Inferior parietal cortex (tissue), 1 donor: Measurements from ENCODE around the gene PTPRN.
"Not testable (repeated sequence)": the region's sequence is repeated elsewhere in the genome, so short reads cannot be mapped to it uniquely, and the experiment has no call there.

Source experiments
- DNase-seq: peaks from one replicate; pipeline ENCODE4 v3.0.0-alpha.2; 2016; ENCODE audit errors: extremely low spot score

PTPRN gene

GRCh38 chr2:219287580-219288265 is 21.5 kb downstream of the PTPRN start:
- no peak for DNase-seq

- not testable (repeated sequence) for DNase-seq
Observed at GRCh38 chr2:219287116-219287440, 22.1 kb downstream of the PTPRN start.

- DNase-seq, result peak; percentile 24
Observed at GRCh38 chr2:219286436-219287115, 22.6 kb downstream of the PTPRN start.

GRCh38 chr2:219285894-219286425 is 23.2 kb downstream of the PTPRN start:
- DNase-seq, result peak; percentile 68

GRCh38 chr2:219285373-219285735 is 23.8 kb downstream of the PTPRN start:
- DNase-seq, result no peak

- no peak for DNase-seq
Observed at GRCh38 chr2:219284501-219285372, 24.5 kb downstream of the PTPRN start.

- peak; percentile 43 for DNase-seq
Observed at GRCh38 chr2:219282943-219283581, 26.1 kb downstream of the PTPRN start.

- DNase-seq, result peak; percentile 65
Observed at GRCh38 chr2:219282375-219282774, 26.8 kb downstream of the PTPRN start.

- DNase-seq, result no peak
Observed at GRCh38 chr2:219281588-219281987, 27.6 kb downstream of the PTPRN start.

GRCh38 chr2:219280651-219281050 is 28.6 kb downstream of the PTPRN start:
- DNase-seq, result no peak

- no peak for DNase-seq
Observed at GRCh38 chr2:219279916-219280516, 29.2 kb downstream of the PTPRN start.

GRCh38 chr2:219279151-219279915 is 29.9 kb downstream of the PTPRN start, which contains the start of gene DNAJB2:
DNAJB2 (plus strand) TSS chr2:219279366; CDS start chr2:219279834, 468 bp downstream.
- DNase-seq, result peak; percentile 97

- no peak for DNase-seq
Observed at GRCh38 chr2:219278655-219279150, 30.5 kb downstream of the PTPRN start.

- DNase-seq, result peak; percentile 90
Observed at GRCh38 chr2:219277703-219278654, 31.2 kb downstream of the PTPRN start.

- DNase-seq, result no peak
Observed at GRCh38 chr2:219274361-219274921, 34.8 kb downstream of the PTPRN start.

- no peak for DNase-seq
Observed at GRCh38 chr2:219273937-219274336, 35.3 kb downstream of the PTPRN start.

GRCh38 chr2:219272995-219273394 is 36.2 kb downstream of the PTPRN start:
- no peak for DNase-seq

GRCh38 chr2:219272356-219272755 is 36.8 kb downstream of the PTPRN start:
- no peak for DNase-seq

GRCh38 chr2:219271021-219271420 is 38.2 kb downstream of the PTPRN start:
- no peak for DNase-seq
